Aorta (tissue), 5 donors: Measurements from ENCODE around the gene EMP3. TPM values are rescaled to one million over a fixed set of nuclear protein-coding genes. Genes with fewer than 3 reads are reported as not detected.

Experiments
- ATAC-seq: fragments of 200-7000 bp; cut with Tn5 transposase; one replicate; pipeline ENCODE4 v1.9.1; 2022; ENCODE audit warnings: moderate library complexity; ENCODE audit not compliant: low FRiP score
- DNase-seq, 2 donors: peaks; one replicate each; pipeline ENCODE4 v3.0.0-alpha.2; 2020
- H3K27ac ChIP-seq, 2 donors: one replicate each; pipeline ENCODE4 v1.5.1; 2013; ENCODE audit warnings: low read length in 2 of 2, mild to moderate bottlenecking in 2 of 2, moderate library complexity in 2 of 2, control low read depth in 1 of 2, inconsistent platforms in 1 of 2, low read depth in 1 of 2
- H3K27me3 ChIP-seq, 2 donors: one replicate each; pipeline ENCODE4 v1.6.1; 2013; ENCODE audit warnings: control low read depth in 1 of 2, low read length in 1 of 2, mild to moderate bottlenecking in 1 of 2, moderate library complexity in 1 of 2; ENCODE audit not compliant: insufficient read depth in 2 of 2, control insufficient read depth in 1 of 2
- H3K36me3 ChIP-seq, 2 donors: one replicate each; pipeline ENCODE4 v1.6.1; 2013; ENCODE audit warnings: control low read depth in 1 of 2, low read length in 1 of 2, mild to moderate bottlenecking in 1 of 2; ENCODE audit not compliant: insufficient read depth in 2 of 2, control insufficient read depth in 1 of 2
- H3K4me1 ChIP-seq, 2 donors: one replicate each; pipeline ENCODE4 v1.6.1; 2013; ENCODE audit warnings: low read length in 2 of 2, control low read depth in 1 of 2, mild to moderate bottlenecking in 1 of 2, moderate library complexity in 1 of 2; ENCODE audit not compliant: insufficient read depth in 2 of 2, control insufficient read depth in 1 of 2
- H3K4me3 ChIP-seq, 2 donors: one replicate each; pipeline ENCODE4 v1.5.1; 2013; ENCODE audit warnings: low read length in 2 of 2, control low read depth in 1 of 2, mild to moderate bottlenecking in 1 of 2
- H3K9me3 ChIP-seq: one replicate; pipeline ENCODE4 v1.6.1; 2013; ENCODE audit warnings: mild to moderate bottlenecking, low read length; ENCODE audit not compliant: control insufficient read depth
- WGBS, 2 donors: extraction: QIAGEN DNeasy Blood & Tissue Kit; methylation state at CpG; one replicate each; pipeline ENCODE4 v1.1.7; 2013; 5-methylcytosine and 5-hydroxymethylcytosine counted together
- intact Hi-C, 2 donors: fragments of 100-400 bp; cut with DNase I; formaldehyde crosslinking; loops; one replicate each; pipeline versions ENCODE4 v1.14.2 to v1.15.0; 2022
- polyA plus RNA-seq, 2 donors: library from polyadenylated mRNA; stranded (reverse); fragments of 200-250 nt; gene quantifications; one replicate each; pipeline ENCODE4 v1.2.3, GENCODE V29; 2013
- total RNA-seq, 2 donors: library from RNA; stranded (reverse); fragmentation: NEBNext Ultra II Directional; extraction: Animal tissue kit (Norgen Biotek cat#: 25700); gene quantifications; one replicate each; pipeline ENCODE4 v1.2.1, GENCODE V29; 2021
- donor health status: healthy with polysubstance abuse.
- donor health status: Bipolar disorder and iron deficiency.
- donor health status: DM: no; HTN: no; CAD: no.
- donor health status: DM: no; HTN: no; CAD: no.
- donor health status: DM: yes; HTN: yes; CAD: no.

The EMP3 gene
- total and polyA plus RNA-seq, 4 donors, result 107 to 151 (median 129) TPM

- no peaks in the 10 kb centered on the region for H3K36me3 ChIP-seq
- H3K4me3 ChIP-seq, result peak overlapping the region; percentile 19 to 51
- H3K27ac ChIP-seq, result peak overlapping the region in 1 of 2 donors; percentile 71
- no peaks in the 10 kb centered on the region for H3K4me1 ChIP-seq
- ATAC-seq, result peak; percentile 93
- no peaks in the 10 kb centered on the region for H3K9me3 ChIP-seq
- 3 to 5% methylated on average over 20 to 26 of the region's 26 CpGs for WGBS, 2 donors
- intact Hi-C loops, result loop anchor here in 1 of 2 donors (5.0 kb wide), 1 partner anchor 41 kb away; a partner anchor contains a TSS
- H3K27me3 ChIP-seq, result no peaks in the 10 kb centered on the region
- DNase-seq, result peak; percentile 98
Measured at GRCh38 chr19:48362716-48363499, 37.6 kb downstream of the EMP3 start.

DNA sequence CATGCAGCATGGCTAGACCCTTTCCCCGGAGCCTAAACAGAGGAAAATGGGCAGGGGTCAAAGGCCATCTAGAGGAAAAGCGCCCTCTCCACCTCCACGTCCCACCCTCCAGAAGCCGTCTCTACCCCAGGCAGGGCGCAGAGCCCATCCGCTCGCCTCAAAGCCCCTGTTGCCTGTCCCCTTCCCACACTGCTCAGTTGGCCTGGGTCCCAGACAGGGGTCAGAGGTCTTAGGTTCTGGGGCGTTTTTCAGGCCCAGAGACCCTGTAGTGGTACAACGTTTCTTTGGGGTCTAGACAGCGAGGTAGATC lies 38.1 kb downstream of the EMP3 start:
- peak overlapping the region; percentile 19 to 51 for H3K4me3 ChIP-seq
- no peaks in the 10 kb centered on the region for H3K4me1 ChIP-seq
- intact Hi-C loops, result loop anchor here in 1 of 2 donors (5.0 kb wide), 1 partner anchor 41 kb away; a partner anchor contains a TSS
- no peaks in the 10 kb centered on the region for H3K27me3 ChIP-seq
- H3K9me3 ChIP-seq, result no peaks in the 10 kb centered on the region
- ATAC-seq, result peak; percentile 44
- DNase-seq, result peak in 1 of 2 donors; percentile 82
- WGBS, 2 donors, result 1% methylated on average over 10 of the region's 10 CpGs
- H3K36me3 ChIP-seq, result no peaks in the 10 kb centered on the region
- peak overlapping the region; percentile 46 to 71 for H3K27ac ChIP-seq

- ATAC-seq, result peak; percentile 98
- Histone ChIP-seq H3K27ac (peak within 1 kb of the TSS; percentile 46 to 71), H3K36me3 (no peaks in the 10 kb centered on the region), H3K27me3 (no peaks in the 10 kb centered on the region), H3K4me1 (no peaks in the 10 kb centered on the region), H3K9me3 (no peaks in the 10 kb centered on the region), H3K4me3 (peak within 1 kb of the TSS; percentile 19 to 51)
- DNase-seq, result peak; percentile 99
- 1% methylated on average over 54 to 59 of the region's 59 CpGs for WGBS, 2 donors
- intact Hi-C loops, result loop anchor here in 1 of 2 donors (5.0 kb wide), 1 partner anchor 42 kb away; a partner anchor contains a TSS
Measured at GRCh38 chr19:48363810-48364597, 38.7 kb downstream of the EMP3 start, which contains the start of the genes SYNGR4 and TMEM143. Gene SYNGR4, plus strand, starts transcription at chr19:48364367. Its CDS starts 1,476 bp downstream, at chr19:48365843. Gene TMEM143, minus strand, starts transcription at chr19:48363940. Its CDS starts 20 bp downstream, at chr19:48363920.

DNA sequence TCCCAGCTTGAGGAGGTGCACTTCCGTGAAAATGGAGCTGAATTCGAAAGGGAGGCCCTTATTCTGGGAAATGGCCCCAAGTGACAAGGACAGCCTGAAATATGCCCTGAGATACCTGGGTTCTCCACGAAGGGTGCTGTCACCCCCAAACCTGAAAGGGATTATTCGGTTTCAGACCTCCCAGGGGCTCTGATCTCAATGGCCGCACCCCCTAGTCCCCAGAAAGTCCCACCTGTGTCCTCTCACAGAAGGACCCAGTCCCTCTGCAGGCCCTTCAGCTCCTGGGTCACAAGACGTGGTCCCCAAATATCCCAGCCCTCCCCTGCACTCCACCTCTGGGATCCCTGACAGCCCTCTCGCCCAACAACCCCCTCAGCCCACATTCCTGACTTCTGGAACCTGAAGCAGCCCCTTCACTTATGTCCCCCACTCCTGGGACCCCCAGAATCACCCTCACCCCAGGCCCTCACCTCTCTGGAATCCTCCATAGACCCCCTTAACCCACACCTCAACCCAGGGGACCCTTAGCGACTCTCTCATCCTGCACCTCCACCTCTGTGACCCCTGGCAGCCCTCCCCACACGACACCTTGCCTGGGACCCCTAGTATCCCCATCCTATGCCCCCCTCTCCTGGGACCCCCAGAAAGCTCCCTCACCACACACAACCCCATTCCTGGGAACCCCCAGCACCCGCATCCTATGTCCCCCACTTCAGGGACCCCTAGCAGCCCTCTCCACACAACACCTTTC lies 39.4 kb downstream of the EMP3 start:
- no peak for DNase-seq
- no peaks in the 10 kb centered on the region for H3K36me3 ChIP-seq
- whole genome bisulfite sequencing, 2 donors, result 62 to 67% methylated on average over 10 of the region's 10 CpGs
- H3K4me1 ChIP-seq, result no peaks in the 10 kb centered on the region
- intact Hi-C loops, result loop anchor here in 1 of 2 donors (5.0 kb wide), 1 partner anchor 42 kb away; a partner anchor contains a TSS
- no peak for ATAC-seq
- H3K27ac ChIP-seq, result no peak overlapping the region
- H3K4me3 ChIP-seq, result no peak overlapping the region
- no peaks in the 10 kb centered on the region for H3K27me3 ChIP-seq
- no peaks in the 10 kb centered on the region for H3K9me3 ChIP-seq

GRCh38 chr19:48365602-48366001 lies 40.2 kb downstream of the EMP3 start:
- Histone ChIP-seq H3K27me3 (no peaks in the 10 kb centered on the region), H3K27ac (no peak overlapping the region)
- intact Hi-C loops, result no loop called here

GRCh38 chr19:48367855-48368254 lies 42.5 kb downstream of the EMP3 start:
- Histone ChIP-seq H3K9me3 (no peaks in the 10 kb centered on the region), H3K27ac (no peak overlapping the region), H3K36me3 (no peaks in the 10 kb centered on the region), H3K4me1 (no peaks in the 10 kb centered on the region), H3K27me3 (no peaks in the 10 kb centered on the region), H3K4me3 (no peak overlapping the region)
- 73 to 76% methylated on average over 5 of the region's 5 CpGs for WGBS, 2 donors
- ATAC-seq (no peak), DNase-seq (no peak)
- intact Hi-C loops, result no loop called here

More at GRCh38 chr19:48365602-48366001, 40.2 kb downstream of the EMP3 start:
- 91 to 93% methylated on average over 10 to 11 of the region's 11 CpGs for WGBS, 2 donors
- no peak overlapping the region for H3K4me3 ChIP-seq
- no peaks in the 10 kb centered on the region for H3K9me3 ChIP-seq
- no peaks in the 10 kb centered on the region for H3K4me1 ChIP-seq
- H3K36me3 ChIP-seq, result no peaks in the 10 kb centered on the region
- ATAC-seq, result no peak
- no peak for DNase-seq

GRCh38 chr19:48368936-48369335 lies 43.6 kb downstream of the EMP3 start:
- no peak overlapping the region for H3K27ac ChIP-seq
- WGBS, 2 donors, result 71 to 76% methylated on average over 12 to 14 of the region's 14 CpGs
- H3K27me3 ChIP-seq, result no peaks in the 10 kb centered on the region
- H3K4me3 ChIP-seq, result no peak overlapping the region
- H3K4me1 ChIP-seq, result no peaks in the 10 kb centered on the region
- no peaks in the 10 kb centered on the region for H3K9me3 ChIP-seq
- ATAC-seq, result no peak
- H3K36me3 ChIP-seq, result no peaks in the 10 kb centered on the region
- DNase-seq, result no peak
- intact Hi-C loops, result no loop called here

DNA sequence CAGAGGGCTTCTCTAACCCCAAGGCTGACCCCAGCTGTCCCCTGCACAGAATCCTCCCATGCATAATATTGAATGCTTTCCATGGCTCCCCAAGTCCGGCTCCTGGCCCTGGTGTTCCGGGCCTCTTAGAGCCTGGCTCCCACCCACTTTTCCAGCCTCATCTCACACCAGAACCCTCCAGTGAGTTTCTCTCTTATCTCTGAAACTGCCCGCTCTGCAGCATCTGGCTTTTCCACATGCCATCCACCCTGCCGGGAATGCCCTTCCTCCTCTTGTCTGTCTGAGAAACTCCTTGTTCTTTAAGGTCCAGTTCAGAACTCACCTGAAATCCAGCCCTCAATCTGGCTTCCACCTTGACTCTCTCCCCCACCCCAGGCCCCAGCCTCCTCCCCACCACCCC lies 45.6 kb downstream of the EMP3 start:
- Histone ChIP-seq H3K4me3 (no peak overlapping the region), H3K36me3 (no peaks in the 10 kb centered on the region), H3K27me3 (no peaks in the 10 kb centered on the region), H3K4me1 (no peaks in the 10 kb centered on the region), H3K27ac (no peak overlapping the region), H3K9me3 (no peaks in the 10 kb centered on the region)
- ATAC-seq (no peak), DNase-seq (no peak)
- intact Hi-C loops, result no loop called here
- WGBS, 2 donors, result 74 to 91% methylated on average over 4 of the region's 4 CpGs
